Skeletal muscle tissue (tissue), 4 donors: ENCODE measurements around the gene CUTC. TPM values are rescaled to one million over a fixed set of nuclear protein-coding genes. Genes with fewer than 3 reads are reported as not detected.
A peak's percentile ranks its signal among the peaks of the same experiment; 100 is the strongest.
"Not testable (repeated sequence)": the region's sequence is repeated elsewhere in the genome, so short reads cannot be mapped to it uniquely, and the experiment has no call there.

Experiments
- H3K27ac ChIP-seq: one replicate; pipeline ENCODE4 v1.7.0; 2013; ENCODE audit warnings: mild to moderate bottlenecking, low read depth, low read length, inconsistent platforms
- H3K27me3 ChIP-seq, 3 donors: one replicate each; pipeline ENCODE4 v1.7.0; 2013; ENCODE audit warnings: low read length in 3 of 3; ENCODE audit not compliant: control insufficient read depth in 3 of 3, insufficient read depth in 3 of 3
- H3K36me3 ChIP-seq, 3 donors: one replicate each; pipeline ENCODE4 v1.7.0; 2013; ENCODE audit warnings: low read length in 3 of 3; ENCODE audit not compliant: control insufficient read depth in 3 of 3, insufficient read depth in 3 of 3
- H3K4me1 ChIP-seq, 3 donors: one replicate each; pipeline ENCODE4 v1.7.0; 2013; ENCODE audit warnings: low read length in 3 of 3, mild to moderate bottlenecking in 3 of 3; ENCODE audit not compliant: control insufficient read depth in 3 of 3, insufficient read depth in 3 of 3
- H3K4me3 ChIP-seq, 3 donors: one replicate each; pipeline ENCODE4 v1.7.0; 2013; ENCODE audit warnings: low read length in 3 of 3
- H3K9ac ChIP-seq, 3 donors: one replicate each; pipeline ENCODE4 v1.7.0; 2013; ENCODE audit warnings: low read length in 3 of 3, mild to moderate bottlenecking in 3 of 3, moderate library complexity in 2 of 3, low read depth in 1 of 3
- H3K9me3 ChIP-seq, 3 donors: one replicate each; pipeline ENCODE4 v1.7.0; 2013; ENCODE audit warnings: low read length in 3 of 3; ENCODE audit not compliant: control insufficient read depth in 3 of 3
- total RNA-seq: library from RNA; depleted of rRNA; stranded (reverse); fragments of >200 nt; gene quantifications from one replicate; pipeline ENCODE4 v1.2.3, GENCODE V29; 2014
- donor health status: Osteomylitis.

Gene CUTC
- total RNA-seq, 1 donor from 2014 or later: 19.3 TPM

- H3K27me3 ChIP-seq: no peaks in the 10 kb centered on the region
- H3K4me1 ChIP-seq: no peaks in the 10 kb centered on the region
- no peak overlapping the region for H3K9ac ChIP-seq
- H3K36me3 ChIP-seq: peaks cover 9 to 31% (median 16%) of the 10 kb centered on the region in 3 donors
- H3K4me3 ChIP-seq: no peak overlapping the region
- H3K27ac ChIP-seq: no peak overlapping the region
- H3K9me3 ChIP-seq: no peaks in the 10 kb centered on the region
Observed at GRCh38 chr10:99709480-99710229, 22.4 kb upstream of the CUTC start.

- Histone ChIP-seq H3K9me3 (no peaks in the 10 kb centered on the region), H3K4me3 (no peak overlapping the region), H3K36me3 (peaks cover 15 to 42% (median 19%) of the 10 kb centered on the region in 3 donors), H3K27ac (no peak overlapping the region), H3K4me1 (no peaks in the 10 kb centered on the region), H3K27me3 (no peaks in the 10 kb centered on the region), H3K9ac (no peak overlapping the region)
Observed at GRCh38 chr10:99711129-99711719, 20.8 kb upstream of the CUTC start.

DNA sequence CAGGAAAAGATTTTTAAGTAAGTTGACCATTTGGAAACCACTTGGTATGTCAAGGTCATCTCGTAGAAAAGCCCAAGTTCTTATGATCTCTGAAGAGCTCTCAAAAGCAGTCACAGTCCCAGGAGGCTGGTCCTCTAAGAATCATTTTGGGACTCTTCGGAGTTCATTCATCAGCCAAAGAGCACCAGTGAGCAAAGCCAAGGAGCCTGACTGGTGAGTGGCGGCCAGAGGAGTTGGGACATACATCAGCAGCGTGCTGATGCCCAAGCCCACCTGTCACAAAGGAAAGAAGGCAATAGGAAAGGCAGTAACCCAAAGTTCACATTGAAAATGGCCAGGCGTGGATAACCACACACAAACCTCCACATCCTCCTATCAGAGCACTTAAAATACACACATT, 17.6 kb upstream of the CUTC start:
- H3K9me3 ChIP-seq: no peaks in the 10 kb centered on the region
- H3K36me3 ChIP-seq: peaks cover 37 to 67% (median 39%) of the 10 kb centered on the region in 3 donors
- no peaks in the 10 kb centered on the region for H3K4me1 ChIP-seq
- H3K27ac ChIP-seq: no peak overlapping the region
- no peak overlapping the region for H3K9ac ChIP-seq
- H3K27me3 ChIP-seq: no peaks in the 10 kb centered on the region
- no peak overlapping the region for H3K4me3 ChIP-seq

DNA sequence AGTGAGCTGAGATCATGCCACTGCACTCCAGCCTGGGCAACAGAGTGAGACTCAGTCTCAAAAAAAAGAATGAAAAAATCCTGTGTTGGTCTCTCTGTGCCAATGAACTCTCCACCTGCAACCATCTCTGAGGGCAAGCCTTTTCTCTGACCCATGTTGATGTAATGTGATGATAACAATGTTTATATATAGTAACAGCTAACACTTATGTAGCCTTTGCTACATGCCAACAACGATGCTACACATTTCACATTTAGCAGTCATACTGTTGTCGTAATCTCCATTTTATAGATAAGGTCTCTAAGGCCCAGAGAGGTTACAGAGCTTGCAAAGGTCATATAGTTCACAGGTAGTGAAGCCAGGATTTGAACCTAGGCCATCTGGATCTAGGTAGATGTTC, 11.6 kb upstream of the CUTC start:
- Histone ChIP-seq H3K27ac (no peak overlapping the region), H3K4me3 (no peak overlapping the region), H3K9me3 (no peaks in the 10 kb centered on the region), H3K36me3 (peaks cover 48 to 63% (median 58%) of the 10 kb centered on the region in 3 donors), H3K27me3 (no peaks in the 10 kb centered on the region), H3K9ac (no peak overlapping the region), H3K4me1 (peaks cover 0 to 5% (median 4%) of the 10 kb centered on the region in 3 donors)

DNA sequence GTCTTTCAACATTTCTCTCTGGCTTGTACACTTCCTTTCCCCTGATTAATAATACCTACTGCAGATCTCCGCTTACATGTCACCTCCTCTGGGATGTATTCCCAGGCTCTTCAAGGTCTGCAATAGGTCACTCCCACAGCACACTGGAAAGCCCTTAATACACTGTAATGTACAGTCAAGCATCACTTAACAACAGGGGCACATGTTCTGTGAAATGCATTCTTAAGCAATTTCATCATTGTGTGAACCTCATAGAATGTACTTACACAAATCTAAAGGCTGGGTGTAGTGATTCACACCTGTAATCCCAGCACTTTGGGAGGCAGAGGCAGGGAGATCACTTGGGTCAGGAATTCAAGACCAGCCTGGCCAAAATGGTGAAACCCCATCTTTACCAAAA, 2.0 kb upstream of the CUTC start:
- Histone ChIP-seq H3K27ac (no peak overlapping the region), H3K27me3 (no peaks in the 10 kb centered on the region), H3K4me3 (no peak overlapping the region), H3K9ac (no peak overlapping the region), H3K4me1 (peaks cover 9 to 15% (median 12%) of the 10 kb centered on the region in 3 donors), H3K36me3 (peaks cover 16 to 34% (median 23%) of the 10 kb centered on the region in 3 donors), H3K9me3 (no peaks in the 10 kb centered on the region)

GRCh38 chr10:99731306-99732032, 565 bp upstream of the CUTC start:
- Histone ChIP-seq H3K9ac (peak overlapping the region; percentile 88 to 99 (median 97)), H3K4me1 (peaks cover 14 to 20% (median 15%) of the 10 kb centered on the region in 3 donors), H3K27me3 (no peaks in the 10 kb centered on the region), H3K4me3 (peak overlapping the region; percentile 95 to 100 (median 99)), H3K36me3 (peaks cover 6 to 22% (median 17%) of the 10 kb centered on the region in 3 donors), H3K27ac (peak overlapping the region; percentile 97), H3K9me3 (no peaks in the 10 kb centered on the region)

DNA sequence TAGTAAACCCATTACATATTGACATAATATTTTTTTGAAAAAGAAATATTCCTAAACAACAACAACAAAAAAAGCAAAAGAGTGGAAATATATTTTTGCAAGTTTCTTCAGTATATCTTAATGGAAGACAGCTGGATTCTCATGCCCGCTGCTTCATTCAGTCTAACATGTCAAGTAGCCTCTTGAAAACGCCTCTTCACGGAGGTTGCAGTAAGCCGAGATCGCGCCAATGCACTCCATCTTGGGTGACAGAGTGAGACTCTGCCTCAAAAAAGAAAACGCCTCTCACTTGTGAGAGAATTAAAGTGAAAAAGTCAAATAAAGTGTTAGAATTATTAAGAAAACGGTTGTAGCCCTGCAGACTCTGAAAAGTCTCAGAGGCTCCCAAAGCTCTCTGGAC, 1.3 kb downstream of the CUTC start:
- Histone ChIP-seq H3K4me3 (peak overlapping the region; percentile 51 to 99 (median 80)), H3K9ac (peak overlapping the region; percentile 80 to 99 (median 88)), H3K9me3 (no peaks in the 10 kb centered on the region), H3K36me3 (peaks cover 5 to 16% (median 12%) of the 10 kb centered on the region in 3 donors), H3K27me3 (no peaks in the 10 kb centered on the region), H3K4me1 (peaks cover 14 to 20% (median 15%) of the 10 kb centered on the region in 3 donors), H3K27ac (peak overlapping the region; percentile 97)

DNA sequence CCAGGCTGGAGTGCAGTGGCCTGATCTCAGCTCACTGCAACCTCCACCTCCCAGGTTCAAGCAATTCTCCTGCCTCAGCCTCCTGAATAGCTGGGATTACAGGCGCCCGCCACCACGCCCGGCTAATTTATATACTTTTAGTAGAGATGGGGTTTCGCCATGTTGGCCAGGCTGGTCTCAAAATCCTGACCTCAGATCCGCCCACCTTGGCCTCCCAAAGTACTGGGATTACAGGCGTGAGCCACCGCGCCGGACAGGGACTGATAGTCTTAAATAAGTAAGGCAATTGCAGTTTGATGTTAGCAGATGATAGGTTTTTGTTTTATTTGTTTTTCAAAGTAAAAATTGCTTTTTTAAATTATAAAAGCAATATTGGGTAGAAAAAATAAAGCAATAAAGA, 2.1 kb downstream of the CUTC start:
- Histone ChIP-seq H3K36me3 (peaks cover 7 to 18% (median 9%) of the 10 kb centered on the region in 3 donors), H3K4me3 (peak overlapping the region; percentile 44 to 99 (median 80)), H3K9ac (peak overlapping the region in 2 of 3 donors; percentile 27 to 99), H3K27ac (peak overlapping the region; percentile 97), H3K4me1 (peaks cover 14 to 20% (median 15%) of the 10 kb centered on the region in 3 donors)
- H3K27me3 ChIP-seq, H3K9me3 ChIP-seq: not testable (repeated sequence)

DNA sequence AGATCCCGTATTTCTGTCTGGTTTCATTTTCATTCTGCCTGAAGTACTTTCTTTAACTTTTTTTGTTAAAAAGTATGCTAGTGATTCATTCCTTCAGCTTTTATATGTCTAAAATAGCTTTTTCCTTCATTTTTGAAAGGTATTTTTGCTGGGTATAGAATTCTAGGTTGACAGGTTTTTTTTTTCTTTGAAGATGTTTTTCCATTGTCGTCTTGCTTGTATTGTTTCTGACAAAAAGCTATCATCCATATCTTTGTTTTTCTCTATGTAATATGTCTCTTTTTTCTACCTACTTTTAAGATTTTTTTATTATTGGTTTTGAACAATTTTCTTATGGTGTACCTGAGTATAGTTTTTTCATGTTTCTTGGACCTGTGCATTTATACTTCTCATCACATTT, 8.2 kb downstream of the CUTC start:
- H3K9ac ChIP-seq: no peak overlapping the region
- H3K4me1 ChIP-seq: peaks cover 25 to 30% (median 28%) of the 10 kb centered on the region in 3 donors
- H3K9me3 ChIP-seq: peaks cover 0 to 2% (median 0%) of the 10 kb centered on the region in 3 donors
- no peaks in the 10 kb centered on the region for H3K27me3 ChIP-seq
- H3K36me3 ChIP-seq: peaks cover 41 to 57% (median 43%) of the 10 kb centered on the region in 3 donors
- peak overlapping the region; percentile 88 for H3K27ac ChIP-seq
- H3K4me3 ChIP-seq: no peak overlapping the region
